Measurements from ENCODE around the gene HTR3D.
"Not testable (repeated sequence)": the region's sequence is repeated elsewhere in the genome, so short reads cannot be mapped to it uniquely, and the experiment has no call there.

Gene HTR3D

DNA sequence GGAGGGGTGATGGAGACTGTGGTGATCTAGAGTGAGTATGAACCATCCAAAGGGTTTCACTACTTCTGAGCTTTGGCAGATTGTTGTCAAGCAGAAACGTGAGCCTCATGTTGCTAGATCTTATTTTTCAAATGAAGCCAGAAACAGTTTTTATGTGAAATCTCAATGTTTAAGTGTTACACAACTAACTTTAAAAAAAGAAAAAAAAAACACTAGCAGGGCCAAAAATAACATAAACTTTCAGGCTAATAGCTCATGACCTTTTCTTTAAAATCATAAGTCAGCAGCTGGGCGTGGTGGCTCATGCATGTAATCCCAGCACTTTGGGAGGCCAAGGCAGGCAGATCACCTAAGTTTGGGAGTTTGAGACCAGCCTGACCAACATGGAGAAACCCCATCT, 2.1 kb upstream of the HTR3D start:
- H3K27me3 ChIP-seq: no peaks in the 10 kb centered on the region
- H3K36me3 ChIP-seq: no peaks in the 10 kb centered on the region
- intact Hi-C loops (cut with DNase I; ENCODE audit: low total_unique reads): no loop called here
- TF ChIP-seq, protein P1, sequence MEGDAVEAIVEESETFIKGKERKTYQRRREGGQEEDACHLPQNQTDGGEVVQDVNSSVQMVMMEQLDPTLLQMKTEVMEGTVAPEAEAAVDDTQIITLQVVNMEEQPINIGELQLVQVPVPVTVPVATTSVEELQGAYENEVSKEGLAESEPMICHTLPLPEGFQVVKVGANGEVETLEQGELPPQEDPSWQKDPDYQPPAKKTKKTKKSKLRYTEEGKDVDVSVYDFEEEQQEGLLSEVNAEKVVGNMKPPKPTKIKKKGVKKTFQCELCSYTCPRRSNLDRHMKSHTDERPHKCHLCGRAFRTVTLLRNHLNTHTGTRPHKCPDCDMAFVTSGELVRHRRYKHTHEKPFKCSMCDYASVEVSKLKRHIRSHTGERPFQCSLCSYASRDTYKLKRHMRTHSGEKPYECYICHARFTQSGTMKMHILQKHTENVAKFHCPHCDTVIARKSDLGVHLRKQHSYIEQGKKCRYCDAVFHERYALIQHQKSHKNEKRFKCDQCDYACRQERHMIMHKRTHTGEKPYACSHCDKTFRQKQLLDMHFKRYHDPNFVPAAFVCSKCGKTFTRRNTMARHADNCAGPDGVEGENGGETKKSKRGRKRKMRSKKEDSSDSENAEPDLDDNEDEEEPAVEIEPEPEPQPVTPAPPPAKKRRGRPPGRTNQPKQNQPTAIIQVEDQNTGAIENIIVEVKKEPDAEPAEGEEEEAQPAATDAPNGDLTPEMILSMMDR (IDR thresholded peaks at IDR 0.05): no peak
- no peak for DNase-seq
- no peak overlapping the region for H3K4me3 ChIP-seq
- H3K4me1 ChIP-seq: no peaks in the 10 kb centered on the region
- no peaks in the 10 kb centered on the region for H3K9me3 ChIP-seq
- H3K27ac ChIP-seq: no peak overlapping the region

GRCh38 chr3:184030536-184030935, 1.0 kb upstream of the HTR3D start:
- Histone ChIP-seq H3K36me3 (no peaks in the 10 kb centered on the region), H3K27me3 (no peaks in the 10 kb centered on the region), H3K9me3 (no peaks in the 10 kb centered on the region), H3K4me1 (no peaks in the 10 kb centered on the region), H3K27ac (no peak overlapping the region), H3K4me3 (no peak overlapping the region)
- TF ChIP-seq, protein P1 (IDR thresholded peaks at IDR 0.05): no peak
- intact Hi-C loops (cut with DNase I; ENCODE audit: low total_unique reads): no loop called here
- no peak for DNase-seq

DNA sequence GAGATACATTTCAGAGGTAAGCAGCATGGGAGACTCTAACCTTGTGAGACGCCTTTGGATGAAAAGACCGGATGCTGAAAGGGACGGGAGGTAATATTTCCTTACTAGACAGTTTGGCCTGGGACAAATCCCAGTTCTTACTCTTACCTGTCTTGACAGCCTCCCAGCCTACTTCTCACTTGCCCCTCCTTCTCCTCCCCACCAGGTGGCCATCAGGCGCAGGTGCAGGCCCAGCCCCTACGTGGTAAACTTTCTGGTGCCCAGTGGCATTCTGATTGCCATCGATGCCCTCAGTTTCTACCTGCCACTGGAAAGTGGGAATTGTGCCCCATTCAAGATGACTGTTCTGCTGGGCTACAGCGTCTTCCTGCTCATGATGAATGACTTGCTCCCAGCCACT, 6.3 kb downstream of the HTR3D start:
- H3K4me1 ChIP-seq: no peaks in the 10 kb centered on the region
- H3K27ac ChIP-seq: no peak overlapping the region
- H3K4me3 ChIP-seq: no peak overlapping the region
- no peaks in the 10 kb centered on the region for H3K9me3 ChIP-seq
- no peak for DNase-seq
- intact Hi-C loops (cut with DNase I; ENCODE audit: low total_unique reads): no loop called here
- H3K27me3 ChIP-seq: no peaks in the 10 kb centered on the region
- TF ChIP-seq, protein P1 (IDR thresholded peaks at IDR 0.05): no peak
- no peaks in the 10 kb centered on the region for H3K36me3 ChIP-seq

GRCh38 chr3:184038307-184038706, 6.8 kb downstream of the HTR3D start:
- H3K9me3 ChIP-seq; intact Hi-C loops (cut with DNase I; ENCODE audit: low total_unique reads); H3K27me3 ChIP-seq; H3K4me1 ChIP-seq; H3K36me3 ChIP-seq; H3K4me3 ChIP-seq; H3K27ac ChIP-seq; DNase-seq: not testable (repeated sequence)

DNA sequence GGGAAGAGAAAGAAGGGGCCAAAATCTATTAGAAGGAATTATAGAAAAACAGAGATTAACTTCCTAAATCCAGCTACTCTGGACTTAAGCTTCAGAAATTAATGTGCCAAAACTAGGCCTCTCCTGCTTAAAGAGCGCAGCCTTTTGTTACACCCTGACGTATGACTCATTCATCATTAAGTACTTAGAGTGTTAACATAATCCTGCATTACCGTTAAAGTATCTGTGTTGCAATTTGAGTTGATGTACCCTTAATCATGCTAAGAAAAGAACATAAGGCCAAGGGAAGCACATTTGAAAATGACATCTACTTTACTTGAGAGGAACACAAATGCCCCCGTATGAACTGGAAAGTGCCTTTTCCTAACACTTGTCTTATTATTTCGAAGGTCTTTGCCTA, 7.9 kb downstream of the HTR3D start:
- Histone ChIP-seq H3K27ac (no peak overlapping the region), H3K27me3 (no peaks in the 10 kb centered on the region)
- intact Hi-C loops (cut with DNase I; ENCODE audit: low total_unique reads): no loop called here

DNA sequence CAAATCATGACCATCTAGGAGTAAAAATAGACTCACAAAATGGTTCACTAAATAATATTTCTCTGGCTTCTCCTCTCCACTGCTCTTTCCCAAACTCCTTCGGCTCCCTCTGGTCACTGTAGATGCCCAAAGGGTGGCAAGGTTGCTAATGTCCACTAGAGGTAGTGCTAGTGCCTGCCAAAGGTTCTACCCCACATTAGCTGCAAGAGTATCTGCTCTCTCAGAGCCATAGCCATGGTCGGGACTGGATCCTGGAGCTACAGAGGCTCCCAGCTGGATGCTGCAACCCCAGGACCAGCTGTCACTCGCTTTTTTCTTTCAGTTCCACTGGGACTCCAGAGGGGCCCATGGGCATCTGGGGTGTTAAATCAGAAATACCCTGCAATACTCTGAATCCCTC, 8.5 kb downstream of the HTR3D start:
- H3K36me3 ChIP-seq: no peaks in the 10 kb centered on the region
- no peaks in the 10 kb centered on the region for H3K4me1 ChIP-seq
- no peaks in the 10 kb centered on the region for H3K27me3 ChIP-seq
- H3K27ac ChIP-seq: no peak overlapping the region
- intact Hi-C loops (cut with DNase I; ENCODE audit: low total_unique reads): no loop called here
- H3K9me3 ChIP-seq: no peaks in the 10 kb centered on the region
- TF ChIP-seq, protein P1 (IDR thresholded peaks at IDR 0.05): no peak
- no peak overlapping the region for H3K4me3 ChIP-seq
- DNase-seq: no peak

More for the DNA sequence above, 7.9 kb downstream of the HTR3D start:
- TF ChIP-seq, protein P1 (IDR thresholded peaks at IDR 0.05): no peak
- Histone ChIP-seq H3K9me3 (no peaks in the 10 kb centered on the region), H3K4me3 (no peak overlapping the region), H3K36me3 (no peaks in the 10 kb centered on the region), H3K4me1 (no peaks in the 10 kb centered on the region)
- no peak for DNase-seq

Measured in tibial artery (tissue), 4 donors.